Type B pancreatic cell (in vitro differentiated cells): ENCODE data around the gene GRN. TPM values are rescaled to one million over a fixed set of nuclear protein-coding genes. Genes with fewer than 3 reads are reported as not detected.

Experiments
- DNase-seq: peaks from one replicate; pipeline ENCODE4 v3.0.0; 2021; ENCODE audit warnings: mixed read lengths; ENCODE audit not compliant: unreplicated experiment; ENCODE audit errors: extremely low spot score
- H3K27ac Mint-ChIP-seq: 2 replicates; pipeline ENCODE4 v1.8.0; 2021; ENCODE audit warnings: mild to moderate bottlenecking, mixed read lengths
- H3K27me3 Mint-ChIP-seq: 2 replicates; pipeline ENCODE4 v1.8.0; 2021; ENCODE audit warnings: mixed read lengths
- H3K36me3 Mint-ChIP-seq: 2 replicates; pipeline ENCODE4 v1.8.0; 2021; ENCODE audit warnings: mixed read lengths
- H3K4me1 Mint-ChIP-seq: one replicate; pipeline ENCODE4 v1.8.0; 2021; ENCODE audit warnings: mixed read lengths; ENCODE audit not compliant: unreplicated experiment
- H3K4me3 Mint-ChIP-seq: 2 replicates; pipeline ENCODE4 v1.8.0; 2021; ENCODE audit warnings: mild to moderate bottlenecking, mixed read lengths
- H3K9me3 Mint-ChIP-seq: 2 replicates; pipeline ENCODE4 v1.8.0; 2021; ENCODE audit warnings: mixed read lengths
- total RNA-seq: library from RNA; stranded (reverse); gene quantifications from 2 replicates; pipeline ENCODE4 v1.2.1, GENCODE V29; 2021; ENCODE audit warnings: low replicate concordance
- TF ChIP-seq, protein P1 (sequence below): fragments of 200-600 bp; sonication (generic); conservative IDR thresholded peaks from 2 replicates; pipeline ENCODE4 v1.5.0; 2021; ENCODE audit warnings: antibody characterized with exemption, mild to moderate bottlenecking

The GRN gene
- total RNA-seq, 1 donor from 2014 or later, result 183 TPM

DNA sequence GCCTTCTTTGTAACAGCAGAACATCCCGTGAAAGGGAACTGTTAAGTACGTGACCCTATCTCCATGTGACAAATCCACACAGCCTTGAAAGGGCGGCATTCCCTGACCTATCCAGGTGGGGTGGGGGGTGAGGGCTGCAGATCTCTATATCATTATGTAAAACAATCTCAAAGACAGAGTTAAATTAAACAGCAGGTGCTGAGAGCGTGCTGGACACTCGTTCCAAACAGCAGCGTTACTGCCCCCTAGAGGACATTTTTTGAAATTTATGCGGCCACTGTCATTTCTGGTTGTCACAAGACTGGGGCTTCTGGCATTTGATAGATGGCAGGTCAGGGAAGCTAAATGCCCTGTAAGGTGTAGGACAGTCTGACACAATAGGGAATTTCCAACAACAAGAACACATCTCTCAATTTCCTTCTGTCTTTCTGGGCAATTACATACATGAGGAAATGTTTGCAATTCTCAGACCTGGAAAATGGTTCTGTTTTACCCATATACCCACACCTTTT lies 13.8 kb upstream of the GRN start:
- peak overlapping the region; percentile 35 for H3K27ac Mint-ChIP-seq
- DNase-seq, result no peak
- peaks cover 3% of the 10 kb centered on the region for H3K27me3 Mint-ChIP-seq
- no peaks in the 10 kb centered on the region for H3K36me3 Mint-ChIP-seq
- TF ChIP-seq, protein P1, sequence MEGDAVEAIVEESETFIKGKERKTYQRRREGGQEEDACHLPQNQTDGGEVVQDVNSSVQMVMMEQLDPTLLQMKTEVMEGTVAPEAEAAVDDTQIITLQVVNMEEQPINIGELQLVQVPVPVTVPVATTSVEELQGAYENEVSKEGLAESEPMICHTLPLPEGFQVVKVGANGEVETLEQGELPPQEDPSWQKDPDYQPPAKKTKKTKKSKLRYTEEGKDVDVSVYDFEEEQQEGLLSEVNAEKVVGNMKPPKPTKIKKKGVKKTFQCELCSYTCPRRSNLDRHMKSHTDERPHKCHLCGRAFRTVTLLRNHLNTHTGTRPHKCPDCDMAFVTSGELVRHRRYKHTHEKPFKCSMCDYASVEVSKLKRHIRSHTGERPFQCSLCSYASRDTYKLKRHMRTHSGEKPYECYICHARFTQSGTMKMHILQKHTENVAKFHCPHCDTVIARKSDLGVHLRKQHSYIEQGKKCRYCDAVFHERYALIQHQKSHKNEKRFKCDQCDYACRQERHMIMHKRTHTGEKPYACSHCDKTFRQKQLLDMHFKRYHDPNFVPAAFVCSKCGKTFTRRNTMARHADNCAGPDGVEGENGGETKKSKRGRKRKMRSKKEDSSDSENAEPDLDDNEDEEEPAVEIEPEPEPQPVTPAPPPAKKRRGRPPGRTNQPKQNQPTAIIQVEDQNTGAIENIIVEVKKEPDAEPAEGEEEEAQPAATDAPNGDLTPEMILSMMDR, result peak; percentile 91
- H3K4me1 Mint-ChIP-seq, result peaks cover 9% of the 10 kb centered on the region
- H3K4me3 Mint-ChIP-seq, result no peak overlapping the region
- no peaks in the 10 kb centered on the region for H3K9me3 Mint-ChIP-seq

- no peak overlapping the region for H3K27ac Mint-ChIP-seq
- no peak overlapping the region for H3K4me3 Mint-ChIP-seq
- DNase-seq, result no peak
- H3K9me3 Mint-ChIP-seq, result no peaks in the 10 kb centered on the region
- H3K4me1 Mint-ChIP-seq, result peaks cover 5% of the 10 kb centered on the region
- TF ChIP-seq, protein P1, result no peak
- peaks cover 10% of the 10 kb centered on the region for H3K27me3 Mint-ChIP-seq
- H3K36me3 Mint-ChIP-seq, result no peaks in the 10 kb centered on the region
Measured at GRCh38 chr17:44333371-44333770, 11.7 kb upstream of the GRN start.

DNA sequence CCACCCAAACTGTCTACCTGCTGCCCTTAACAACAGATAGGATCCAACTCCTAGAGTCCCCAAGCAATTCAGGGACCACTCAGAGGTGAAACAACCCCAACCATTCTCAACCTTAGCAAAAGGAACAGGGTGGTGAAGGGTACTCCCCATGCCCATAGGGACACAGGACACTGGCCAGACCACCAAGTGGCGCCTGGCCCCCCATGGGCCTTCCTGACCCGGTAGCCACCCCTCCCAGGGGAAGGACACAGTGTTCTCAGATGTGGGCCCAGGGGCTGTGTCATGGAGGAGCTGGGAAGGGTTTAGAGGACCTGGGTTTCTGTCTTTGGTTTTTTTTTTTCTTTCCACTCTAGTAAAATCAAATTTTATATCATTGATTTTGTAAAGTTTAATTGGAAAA lies 10.8 kb upstream of the GRN start:
- Mint-ChIP-seq H3K27me3 (peaks cover 13% of the 10 kb centered on the region), H3K4me3 (no peak overlapping the region), H3K27ac (no peak overlapping the region), H3K9me3 (no peaks in the 10 kb centered on the region), H3K4me1 (peaks cover 5% of the 10 kb centered on the region), H3K36me3 (no peaks in the 10 kb centered on the region)
- DNase-seq, result no peak
- TF ChIP-seq, protein P1, result no peak

DNA sequence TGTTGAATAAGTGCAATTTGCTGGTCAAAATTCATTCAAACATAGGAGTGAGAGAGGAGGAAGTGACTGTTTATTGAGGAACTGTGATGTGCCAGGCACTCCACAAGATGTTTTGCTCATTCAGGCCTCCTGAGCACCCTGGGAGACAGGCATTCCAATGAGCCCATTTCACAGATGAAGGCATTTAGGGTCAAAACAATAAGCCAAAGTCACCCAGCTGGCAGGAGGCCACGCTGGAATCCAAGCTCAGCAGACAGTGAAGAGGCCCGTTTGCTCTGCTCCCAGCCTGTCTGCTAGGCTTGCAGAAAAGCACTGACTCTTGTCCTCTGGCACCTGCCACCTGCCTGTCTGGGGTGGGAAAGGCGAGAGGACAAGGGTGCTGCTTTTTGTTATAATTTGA lies 10.4 kb upstream of the GRN start:
- Mint-ChIP-seq H3K4me1 (peaks cover 5% of the 10 kb centered on the region), H3K27ac (no peak overlapping the region), H3K27me3 (peaks cover 13% of the 10 kb centered on the region), H3K36me3 (no peaks in the 10 kb centered on the region), H3K4me3 (no peak overlapping the region), H3K9me3 (no peaks in the 10 kb centered on the region)
- no peak for DNase-seq
- TF ChIP-seq, protein P1, result no peak

DNA sequence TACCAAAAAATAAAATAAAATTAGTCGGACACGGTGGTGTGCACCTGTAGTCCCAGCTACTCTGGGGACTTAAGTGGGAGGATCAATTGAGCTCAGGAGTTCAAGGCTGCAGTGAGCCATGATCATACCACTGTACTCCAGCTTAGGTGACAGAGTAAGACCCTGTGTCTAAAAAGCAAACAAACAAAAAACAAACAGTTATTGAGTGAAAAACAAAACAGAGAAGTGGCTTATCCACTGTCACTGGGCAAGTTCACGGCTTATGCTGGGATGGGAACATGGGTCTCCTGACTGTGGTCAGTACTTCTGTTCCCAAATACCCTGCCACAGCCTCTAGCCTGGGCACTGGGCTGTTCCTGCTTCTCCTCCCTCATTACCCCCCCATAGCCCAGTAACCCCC lies 9.5 kb upstream of the GRN start:
- Mint-ChIP-seq H3K4me1 (peaks cover 5% of the 10 kb centered on the region), H3K36me3 (no peaks in the 10 kb centered on the region), H3K4me3 (no peak overlapping the region), H3K27ac (no peak overlapping the region), H3K27me3 (peaks cover 13% of the 10 kb centered on the region), H3K9me3 (no peaks in the 10 kb centered on the region)
- TF ChIP-seq, protein P1, result no peak
- DNase-seq, result no peak

DNA sequence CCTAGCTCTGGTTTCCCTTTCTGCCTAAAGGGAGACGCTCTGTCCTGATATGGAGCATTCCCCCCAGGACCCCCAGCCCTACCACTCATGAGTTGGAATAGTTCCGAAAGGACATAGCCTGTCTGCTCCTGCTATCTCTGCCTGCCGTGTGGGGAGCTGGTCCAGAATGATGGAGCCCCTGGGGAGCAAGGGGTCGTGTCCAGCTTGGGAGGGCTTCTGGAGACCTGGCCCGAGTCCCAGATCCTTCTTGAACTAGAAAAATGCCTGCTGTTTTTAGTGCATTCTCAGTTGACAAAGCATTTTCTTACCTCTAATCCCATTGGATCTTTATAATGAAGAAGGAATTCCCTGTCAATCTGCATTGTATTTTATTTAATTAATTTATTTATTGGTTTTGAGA lies 9.1 kb upstream of the GRN start:
- Mint-ChIP-seq H3K4me3 (no peak overlapping the region), H3K9me3 (no peaks in the 10 kb centered on the region), H3K27me3 (peaks cover 15% of the 10 kb centered on the region), H3K27ac (no peak overlapping the region), H3K4me1 (peaks cover 5% of the 10 kb centered on the region), H3K36me3 (no peaks in the 10 kb centered on the region)
- no peak for DNase-seq
- TF ChIP-seq, protein P1, result no peak
